ENCODE measurements around the gene DPF1.

DNA sequence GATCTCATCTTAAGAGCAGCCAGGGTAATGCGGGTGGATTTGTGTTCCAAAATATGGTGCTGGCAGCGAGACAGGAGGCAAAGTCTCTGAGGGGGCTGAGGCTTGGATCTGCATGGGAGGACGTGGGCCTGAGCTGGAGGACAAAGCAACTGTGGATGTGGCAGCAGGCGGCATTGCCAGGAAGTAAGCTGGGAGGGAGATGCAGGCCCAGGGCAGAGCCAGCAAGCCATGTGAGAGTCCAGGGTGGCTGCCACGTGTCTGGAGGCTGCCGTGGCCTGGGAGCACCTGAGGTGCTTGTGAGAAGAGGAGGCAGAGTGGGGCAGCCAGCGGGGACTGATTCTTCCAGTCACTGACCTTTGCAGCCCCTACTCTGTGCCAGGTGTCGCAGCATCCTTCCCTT is 52.0 kb downstream of the DPF1 start:
- TF ChIP-seq POLR2A (IDR thresholded peaks at IDR 0.05; ENCODE audit: low read length): no peak
- no peak for TF ChIP-seq GATA1 (IDR thresholded peaks at IDR 0.05; ENCODE audit: low read depth, low read length)

Measured in erythroblast (primary cell).